Caco-2 (cell line): ENCODE results near the gene TRPM2. TPM values are rescaled to one million over a fixed set of nuclear protein-coding genes. Genes with fewer than 3 reads are reported as not detected.

ENCODE experiments used
- BruUV-seq: library from RNA; stranded (reverse); fragments of 400-500 nt; replicated peaks from 2 replicates; lab custom pipeline; 2021; lab: Mats Ljungman, UMichigan
- CTCF ChIA-PET: fragments of 300-600 bp; sonication (Branson Sonifier 250); formaldehyde crosslinking; loops from one replicate; lab custom pipeline; 2022; ENCODE audit warnings: antibody characterized with exemption; lab: Charles Lee
- POLR2A ChIA-PET: fragments of 300-600 bp; sonication (Branson Sonifier 250); formaldehyde crosslinking; loops from one replicate; lab custom pipeline; 2022; ENCODE audit warnings: antibody characterized with exemption; lab: Charles Lee
- DNase-seq, 2 experiments: peaks; one replicate each; pipeline versions ENCODE4 v3.0.0 to v3.0.0-alpha.2; 2020 to 2022
- H3K27me3 ChIP-seq: replicated peaks from 2 replicates; pipeline ENCODE4 v1.6.0; 2011; ENCODE audit warnings: low read length; ENCODE audit not compliant: control insufficient read depth, insufficient read depth
- H3K36me3 ChIP-seq: 2 replicates; pipeline ENCODE4 v1.5.1; 2011; ENCODE audit warnings: low read length; ENCODE audit not compliant: control insufficient read depth, insufficient read depth
- H3K4me1 ChIP-seq: fragments of 250-450 bp; sonication (Bioruptor Pico); 2 replicates; pipeline ENCODE4 v1.5.1; 2020; ENCODE audit warnings: mild to moderate bottlenecking
- H3K4me3 ChIP-seq: 2 replicates; pipeline ENCODE4 v1.5.1; 2011; ENCODE audit warnings: low read depth, mild to moderate bottlenecking, control low read depth, low read length
- H3K9me3 ChIP-seq: fragments of 250-450 bp; sonication (Bioruptor Pico); 2 replicates; pipeline ENCODE4 v1.5.1; 2020; ENCODE audit warnings: mild to moderate bottlenecking, moderate library complexity
- H3K27ac Mint-ChIP-seq: one replicate; pipeline ENCODE4 v1.8.0; 2022; ENCODE audit warnings: mixed read lengths; ENCODE audit not compliant: unreplicated experiment
- H3K27me3 Mint-ChIP-seq: one replicate; pipeline ENCODE4 v1.8.0; 2022; ENCODE audit warnings: mixed read lengths; ENCODE audit not compliant: insufficient read depth, unreplicated experiment
- H3K36me3 Mint-ChIP-seq: one replicate; pipeline ENCODE4 v1.8.0; 2022; ENCODE audit warnings: mild to moderate bottlenecking, mixed read lengths; ENCODE audit not compliant: insufficient read depth, unreplicated experiment
- H3K4me1 Mint-ChIP-seq: one replicate; pipeline ENCODE4 v1.8.0; 2022; ENCODE audit warnings: low read depth, mixed read lengths; ENCODE audit not compliant: unreplicated experiment
- H3K4me3 Mint-ChIP-seq: one replicate; pipeline ENCODE4 v1.8.0; 2022; ENCODE audit warnings: mild to moderate bottlenecking, moderate library complexity, mixed read lengths; ENCODE audit not compliant: unreplicated experiment
- H3K9me3 Mint-ChIP-seq: one replicate; pipeline ENCODE4 v1.8.0; 2022; ENCODE audit warnings: mixed read lengths; ENCODE audit not compliant: unreplicated experiment
- intact Hi-C: fragments of 100-400 bp; cut with micrococcal nuclease; formaldehyde crosslinking; loops from one replicate; pipeline ENCODE4 v1.10.0; 2022; ENCODE audit not compliant: unreplicated experiment
- total RNA-seq: library from RNA; stranded (reverse); gene quantifications from 2 replicates; pipeline ENCODE4 v1.2.3, GENCODE V29; 2022
- TF ChIP-seq, protein P1 (sequence below), 2 experiments: fragments of 200-600 bp in 1 of 2; IDR thresholded peaks; 1 replicate in 1 of 2; 2 replicates in 1 of 2; pipeline versions ENCODE4 v1.5.1 to v1.8.0; 2011 to 2022; ENCODE audit warnings: antibody characterized with exemption in 1 of 2, control low read depth in 1 of 2, inconsistent platforms in 1 of 2, low read depth in 1 of 2, low read length in 1 of 2, mild to moderate bottlenecking in 1 of 2, moderate library complexity in 1 of 2; ENCODE audit not compliant: insufficient read depth in 1 of 2, severe bottlenecking in 1 of 2, unreplicated experiment in 1 of 2

The TRPM2 gene
- total RNA-seq, 1 experiment from 2014 or later: 0.20 TPM

DNA sequence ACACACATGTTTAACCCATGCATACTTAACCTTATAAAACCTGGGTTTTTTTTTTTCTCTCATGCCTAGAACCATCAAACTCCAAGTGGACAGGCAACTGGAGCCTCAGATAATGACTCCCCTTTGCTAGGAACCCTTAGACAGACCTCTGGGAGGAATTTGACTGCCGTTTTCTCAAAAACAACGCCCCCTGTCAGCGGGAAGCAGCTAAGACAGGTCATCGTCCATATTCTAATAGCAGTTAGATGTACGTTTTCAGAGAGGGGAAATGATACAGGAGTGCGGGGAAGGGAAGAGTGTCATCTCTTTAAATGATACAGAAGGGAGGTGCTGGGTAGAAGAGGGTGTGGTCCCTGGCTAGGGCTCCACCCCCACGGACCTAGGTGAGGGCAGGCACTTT, 136.5 kb downstream of the TRPM2 start:
- Histone ChIP-seq H3K9me3 (peaks cover 14% of the 10 kb centered on the region), H3K27me3 (no peaks in the 10 kb centered on the region), H3K4me1 (no peaks in the 10 kb centered on the region), H3K36me3 (no peaks in the 10 kb centered on the region), H3K4me3 (no peak overlapping the region)
- H3K9me3 Mint-ChIP-seq: peaks cover 20% of the 10 kb centered on the region
- intact Hi-C loops: no loop called here
- H3K27me3 Mint-ChIP-seq: no peaks in the 10 kb centered on the region
- ChIA-PET POLR2A (no interaction called here), CTCF (interaction anchor here (0.6 to 1.2 kb wide), 2 partner anchors 21 to 121 kb away, joined by 3 read pairs; no protein-coding TSS in a partner anchor)
- no peaks in the 10 kb centered on the region for H3K36me3 Mint-ChIP-seq
- DNase-seq: no peak
- H3K4me1 Mint-ChIP-seq: peaks cover 6% of the 10 kb centered on the region
- no peak overlapping the region for H3K4me3 Mint-ChIP-seq
- TF ChIP-seq, protein P1, sequence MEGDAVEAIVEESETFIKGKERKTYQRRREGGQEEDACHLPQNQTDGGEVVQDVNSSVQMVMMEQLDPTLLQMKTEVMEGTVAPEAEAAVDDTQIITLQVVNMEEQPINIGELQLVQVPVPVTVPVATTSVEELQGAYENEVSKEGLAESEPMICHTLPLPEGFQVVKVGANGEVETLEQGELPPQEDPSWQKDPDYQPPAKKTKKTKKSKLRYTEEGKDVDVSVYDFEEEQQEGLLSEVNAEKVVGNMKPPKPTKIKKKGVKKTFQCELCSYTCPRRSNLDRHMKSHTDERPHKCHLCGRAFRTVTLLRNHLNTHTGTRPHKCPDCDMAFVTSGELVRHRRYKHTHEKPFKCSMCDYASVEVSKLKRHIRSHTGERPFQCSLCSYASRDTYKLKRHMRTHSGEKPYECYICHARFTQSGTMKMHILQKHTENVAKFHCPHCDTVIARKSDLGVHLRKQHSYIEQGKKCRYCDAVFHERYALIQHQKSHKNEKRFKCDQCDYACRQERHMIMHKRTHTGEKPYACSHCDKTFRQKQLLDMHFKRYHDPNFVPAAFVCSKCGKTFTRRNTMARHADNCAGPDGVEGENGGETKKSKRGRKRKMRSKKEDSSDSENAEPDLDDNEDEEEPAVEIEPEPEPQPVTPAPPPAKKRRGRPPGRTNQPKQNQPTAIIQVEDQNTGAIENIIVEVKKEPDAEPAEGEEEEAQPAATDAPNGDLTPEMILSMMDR (IDR thresholded peaks at IDR 0.05; ENCODE audit: insufficient read depth in 1 of 2, low read depth in 1 of 2, low read length in 1 of 2, severe bottlenecking in 1 of 2, unreplicated experiment in 1 of 2): no peak
- H3K27ac Mint-ChIP-seq: peak overlapping the region; percentile 33
- no TSS peak for BruUV-seq

DNA sequence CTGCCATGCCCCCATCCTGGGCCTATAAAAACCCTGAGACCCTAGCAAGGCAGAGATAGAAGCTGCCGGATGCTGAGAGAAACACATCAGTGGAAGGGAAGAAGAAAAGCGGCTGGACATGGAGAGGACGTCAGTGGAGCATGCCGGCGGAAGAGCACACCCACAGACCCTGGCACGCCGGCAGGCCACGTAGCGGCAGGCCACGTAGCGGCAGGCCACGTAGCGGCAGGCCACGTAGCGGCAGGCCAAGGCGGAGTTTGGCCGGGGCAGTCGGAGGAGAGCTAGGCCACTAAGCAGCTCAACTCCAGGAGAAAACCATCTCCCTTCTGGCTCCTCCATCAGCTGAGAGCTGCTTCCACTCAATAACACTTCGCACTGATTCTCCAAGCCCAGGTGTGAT, 137.0 kb downstream of the TRPM2 start:
- H3K4me3 ChIP-seq: no peak overlapping the region
- no peak for DNase-seq
- H3K9me3 Mint-ChIP-seq: peaks cover 20% of the 10 kb centered on the region
- H3K36me3 Mint-ChIP-seq: no peaks in the 10 kb centered on the region
- no peaks in the 10 kb centered on the region for H3K27me3 ChIP-seq
- H3K9me3 ChIP-seq: peaks cover 14% of the 10 kb centered on the region
- no TSS peak for BruUV-seq
- no peaks in the 10 kb centered on the region for H3K36me3 ChIP-seq
- H3K4me3 Mint-ChIP-seq: no peak overlapping the region
- TF ChIP-seq, protein P1 (IDR thresholded peaks at IDR 0.05; ENCODE audit: insufficient read depth in 1 of 2, low read depth in 1 of 2, low read length in 1 of 2, severe bottlenecking in 1 of 2, unreplicated experiment in 1 of 2): no peak
- no peaks in the 10 kb centered on the region for H3K4me1 ChIP-seq
- peaks cover 6% of the 10 kb centered on the region for H3K4me1 Mint-ChIP-seq
- H3K27me3 Mint-ChIP-seq: no peaks in the 10 kb centered on the region
- ChIA-PET POLR2A (no interaction called here), CTCF (interaction anchor here (0.6 kb wide), 1 partner anchor 20 kb away, joined by 3 read pairs; no protein-coding TSS in a partner anchor)
- H3K27ac Mint-ChIP-seq: peak overlapping the region; percentile 33
- intact Hi-C loops: no loop called here

GRCh38 chr21:44490816-44491215, 137.4 kb downstream of the TRPM2 start:
- Histone ChIP-seq H3K4me3 (no peak overlapping the region), H3K36me3 (no peaks in the 10 kb centered on the region), H3K4me1 (no peaks in the 10 kb centered on the region), H3K27me3 (no peaks in the 10 kb centered on the region), H3K9me3 (peaks cover 14% of the 10 kb centered on the region)
- no peak overlapping the region for H3K4me3 Mint-ChIP-seq
- no TSS peak for BruUV-seq
- no peak overlapping the region for H3K27ac Mint-ChIP-seq
- DNase-seq: no peak
- POLR2A ChIA-PET: no interaction called here
- H3K4me1 Mint-ChIP-seq: peaks cover 6% of the 10 kb centered on the region
- H3K9me3 Mint-ChIP-seq: peaks cover 20% of the 10 kb centered on the region
- H3K36me3 Mint-ChIP-seq: no peaks in the 10 kb centered on the region
- intact Hi-C loops: no loop called here
- CTCF ChIA-PET: no interaction called here
- H3K27me3 Mint-ChIP-seq: no peaks in the 10 kb centered on the region
- TF ChIP-seq, protein P1 (IDR thresholded peaks at IDR 0.05; ENCODE audit: insufficient read depth in 1 of 2, low read depth in 1 of 2, low read length in 1 of 2, severe bottlenecking in 1 of 2, unreplicated experiment in 1 of 2): no peak

Other genes with a start within 250 kb of the TRPM2 start
- 30.6 and 31.8 TPM in 2 replicates for gene PWP2, start 246.2 kb upstream of the TRPM2 start, total RNA-seq
- gene GATD3, start 219.9 kb upstream of the TRPM2 start, total RNA-seq: 59.7 and 67.8 TPM in 2 replicates
- gene ICOSLG, start 112.7 kb upstream of the TRPM2 start, total RNA-seq: 12.6 and 13.5 TPM in 2 replicates
- 0.67 and 0.95 TPM in 2 replicates for gene DNMT3L, start 91.7 kb upstream of the TRPM2 start, total RNA-seq
- gene AIRE, start 67.7 kb upstream of the TRPM2 start, total RNA-seq: not detected in 2 replicates
- 137 and 140 TPM in 2 replicates for gene PFKL, start 53.6 kb upstream of the TRPM2 start, total RNA-seq
- gene CFAP410, start 14.2 kb upstream of the TRPM2 start, total RNA-seq: 16.5 and 20.1 TPM in 2 replicates
- gene LRRC3, start 101.9 kb downstream of the TRPM2 start, total RNA-seq: 4.5 and 4.7 TPM in 2 replicates
- gene KRTAP10-1, start 186.6 kb downstream of the TRPM2 start, total RNA-seq: not detected in 2 replicates
- not detected in 2 replicates for gene KRTAP10-2, start 197.9 kb downstream of the TRPM2 start, total RNA-seq
- gene KRTAP10-3, start 205.2 kb downstream of the TRPM2 start, total RNA-seq: not detected in 2 replicates
- gene KRTAP10-4, start 220.1 kb downstream of the TRPM2 start, total RNA-seq: not detected in 2 replicates
- gene KRTAP10-5, start 227.0 kb downstream of the TRPM2 start, total RNA-seq: not detected in 2 replicates
- gene KRTAP10-6, start 238.9 kb downstream of the TRPM2 start, total RNA-seq: not detected in 2 replicates
- gene KRTAP10-7, start 247.0 kb downstream of the TRPM2 start, total RNA-seq: not detected in 2 replicates